DOHH2 (cell line): ENCODE results near the gene ZNFX1.

ENCODE experiments used
- H3F3A ChIP-seq: fragments of 200-600 bp; sonication (generic), shearing (Covaris generic); 2 replicates; pipeline ENCODE4 v1.6.0; 2016; ENCODE audit warnings: antibody characterized with exemption, mild to moderate bottlenecking; ENCODE audit not compliant: control insufficient read depth, insufficient read depth
- H3K27ac ChIP-seq: fragments of 200-600 bp; sonication (generic); 2 replicates; pipeline ENCODE4 v1.5.1; 2014; ENCODE audit warnings: low read depth, mild to moderate bottlenecking, low read length, moderate library complexity
- H3K27me3 ChIP-seq: fragments of 200-600 bp; sonication (generic); 2 replicates; pipeline ENCODE4 v1.6.1; 2014; ENCODE audit warnings: mild to moderate bottlenecking, low read length, mixed read lengths; ENCODE audit not compliant: control insufficient read depth
- H3K36me3 ChIP-seq: fragments of 200-600 bp; sonication (generic); 2 replicates; pipeline ENCODE4 v1.6.1; 2014; ENCODE audit warnings: mild to moderate bottlenecking, low read length, moderate library complexity, mixed read lengths; ENCODE audit not compliant: control insufficient read depth
- H3K4me1 ChIP-seq: fragments of 200-600 bp; sonication (generic); 2 replicates; pipeline ENCODE4 v1.6.1; 2014; ENCODE audit warnings: mild to moderate bottlenecking, low read length, mixed read lengths; ENCODE audit not compliant: control insufficient read depth
- H3K4me2 ChIP-seq: fragments of 200-600 bp; sonication (generic); 2 replicates; pipeline ENCODE4 v1.6.0; 2014; ENCODE audit warnings: mild to moderate bottlenecking, low read length, moderate library complexity
- H3K4me3 ChIP-seq: fragments of 200-600 bp; sonication (generic); 2 replicates; pipeline ENCODE4 v1.5.1; 2014; ENCODE audit warnings: mild to moderate bottlenecking, low read length, mixed read lengths
- H3K79me2 ChIP-seq: fragments of 200-600 bp; sonication (generic); 2 replicates; pipeline ENCODE4 v1.6.1; 2014; ENCODE audit warnings: mild to moderate bottlenecking, low read length, mixed read lengths; ENCODE audit not compliant: control insufficient read depth
- H3K9me2 ChIP-seq: fragments of 200-600 bp; sonication (generic); replicated peaks from 2 replicates; pipeline ENCODE4 v1.6.1; 2014; ENCODE audit warnings: mild to moderate bottlenecking, low read length, mixed read lengths; ENCODE audit not compliant: control insufficient read depth
- H3K9me3 ChIP-seq: fragments of 200-600 bp; sonication (generic); 2 replicates; pipeline ENCODE4 v1.6.1; 2014; ENCODE audit warnings: antibody characterized with exemption, low read length, mixed read lengths; ENCODE audit not compliant: control insufficient read depth, insufficient read depth
- H4K20me1 ChIP-seq: fragments of 200-600 bp; sonication (generic); 2 replicates; pipeline ENCODE4 v1.6.0; 2014; ENCODE audit warnings: low read depth, mild to moderate bottlenecking, antibody characterized with exemption, low read length, moderate library complexity; ENCODE audit not compliant: control insufficient read depth, insufficient read depth
- EZH2phosphoT487 ChIP-seq: fragments of 200-600 bp; sonication (generic); IDR thresholded peaks from 2 replicates; pipeline ENCODE4 v1.6.1; 2017; ENCODE audit warnings: borderline replicate concordance, mild to moderate bottlenecking, antibody characterized with exemption, low read length, moderate library complexity, mixed read lengths
- TF ChIP-seq, protein P1 (sequence below): fragments of 200-600 bp; sonication (generic); IDR thresholded peaks from one replicate; pipeline ENCODE4 v1.5.1; 2014; ENCODE audit warnings: antibody characterized with exemption, mild to moderate bottlenecking, low read depth, low read length; ENCODE audit not compliant: poor library complexity, severe bottlenecking

Gene ZNFX1

DNA sequence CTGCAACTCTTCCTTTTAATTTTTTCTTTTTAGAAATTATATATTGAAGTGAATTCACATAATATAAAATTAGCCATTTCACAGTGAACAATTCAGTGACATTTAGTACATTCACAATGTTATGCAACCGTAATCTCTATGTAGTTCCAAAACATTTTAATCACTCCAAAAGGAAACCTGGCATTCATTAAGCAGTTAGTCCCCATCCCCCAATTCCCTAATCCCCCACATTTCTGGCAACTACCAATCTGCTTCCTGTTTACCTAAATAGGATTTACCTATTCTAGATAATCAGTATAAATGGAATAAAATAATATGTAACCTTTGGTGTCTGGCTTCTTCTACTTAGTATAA, 67.1 kb downstream of the ZNFX1 start:
- H3F3A ChIP-seq = no peaks in the 10 kb centered on the region

DNA sequence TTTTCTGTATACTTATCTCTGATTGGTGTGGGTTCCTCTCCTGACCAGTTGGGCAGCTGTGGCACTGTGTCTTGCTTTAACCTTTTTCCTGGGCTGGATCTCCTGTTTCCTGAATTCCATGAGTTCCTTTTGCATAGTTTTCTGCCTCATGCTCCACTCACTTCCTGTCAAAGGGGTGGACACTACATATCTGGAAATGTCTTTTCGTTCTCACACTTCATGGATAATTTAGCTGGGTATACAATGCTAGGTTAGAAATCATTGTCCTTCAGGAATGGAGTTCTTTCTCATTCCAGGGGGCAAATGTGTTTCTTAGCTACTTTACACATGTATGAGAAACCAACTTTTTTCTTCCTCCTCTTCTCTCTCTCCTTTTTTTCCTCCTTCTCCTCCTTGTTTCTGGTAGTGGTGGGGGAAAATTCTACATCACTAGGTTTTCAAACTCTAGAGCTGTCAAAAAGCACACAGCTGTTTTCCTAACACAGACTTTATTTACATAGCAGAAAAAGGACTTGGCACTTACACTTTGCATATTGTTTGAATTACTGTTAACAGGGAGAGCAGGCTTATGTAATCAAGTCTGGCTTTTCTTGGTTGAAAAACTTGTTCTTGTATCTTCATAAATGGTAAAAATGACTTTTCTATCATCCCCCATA, 67.6 kb downstream of the ZNFX1 start:
- Histone ChIP-seq H3K9me3 (peaks cover 5% of the 10 kb centered on the region; the same call in 1 of the 2 replicates), H3F3A (no peaks in the 10 kb centered on the region), H3K4me3 (no peak overlapping the region), H3K9me2 (no peaks in the 10 kb centered on the region), H3K27ac (no peak overlapping the region), H4K20me1 (no peaks in the 10 kb centered on the region), H3K79me2 (no peaks in the 10 kb centered on the region), H3K36me3 (no peaks in the 10 kb centered on the region), H3K4me1 (no peaks in the 10 kb centered on the region), H3K27me3 (no peaks in the 10 kb centered on the region), H3K4me2 (no peak overlapping the region)
- TF ChIP-seq, protein P1, sequence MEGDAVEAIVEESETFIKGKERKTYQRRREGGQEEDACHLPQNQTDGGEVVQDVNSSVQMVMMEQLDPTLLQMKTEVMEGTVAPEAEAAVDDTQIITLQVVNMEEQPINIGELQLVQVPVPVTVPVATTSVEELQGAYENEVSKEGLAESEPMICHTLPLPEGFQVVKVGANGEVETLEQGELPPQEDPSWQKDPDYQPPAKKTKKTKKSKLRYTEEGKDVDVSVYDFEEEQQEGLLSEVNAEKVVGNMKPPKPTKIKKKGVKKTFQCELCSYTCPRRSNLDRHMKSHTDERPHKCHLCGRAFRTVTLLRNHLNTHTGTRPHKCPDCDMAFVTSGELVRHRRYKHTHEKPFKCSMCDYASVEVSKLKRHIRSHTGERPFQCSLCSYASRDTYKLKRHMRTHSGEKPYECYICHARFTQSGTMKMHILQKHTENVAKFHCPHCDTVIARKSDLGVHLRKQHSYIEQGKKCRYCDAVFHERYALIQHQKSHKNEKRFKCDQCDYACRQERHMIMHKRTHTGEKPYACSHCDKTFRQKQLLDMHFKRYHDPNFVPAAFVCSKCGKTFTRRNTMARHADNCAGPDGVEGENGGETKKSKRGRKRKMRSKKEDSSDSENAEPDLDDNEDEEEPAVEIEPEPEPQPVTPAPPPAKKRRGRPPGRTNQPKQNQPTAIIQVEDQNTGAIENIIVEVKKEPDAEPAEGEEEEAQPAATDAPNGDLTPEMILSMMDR = no peak
- no peak for TF ChIP-seq EZH2phosphoT487

More for the DNA sequence above, 67.1 kb downstream of the ZNFX1 start:
- Histone ChIP-seq H3K4me2 (no peak overlapping the region), H3K27ac (no peak overlapping the region), H3K27me3 (no peaks in the 10 kb centered on the region), H4K20me1 (no peaks in the 10 kb centered on the region), H3K79me2 (no peaks in the 10 kb centered on the region), H3K4me1 (no peaks in the 10 kb centered on the region), H3K9me3 (peaks cover 5% of the 10 kb centered on the region; the same call in 1 of the 2 replicates), H3K9me2 (no peaks in the 10 kb centered on the region), H3K36me3 (no peaks in the 10 kb centered on the region), H3K4me3 (no peak overlapping the region)
- TF ChIP-seq EZH2phosphoT487 = no peak
- TF ChIP-seq, protein P1 = no peak

GRCh38 chr20:49207076-49207475, 70.8 kb downstream of the ZNFX1 start:
- Histone ChIP-seq H3K4me2 (no peak overlapping the region), H3K36me3 (no peaks in the 10 kb centered on the region), H3F3A (no peaks in the 10 kb centered on the region), H3K4me1 (no peaks in the 10 kb centered on the region), H4K20me1 (no peaks in the 10 kb centered on the region), H3K4me3 (no peak overlapping the region), H3K79me2 (no peaks in the 10 kb centered on the region), H3K27ac (no peak overlapping the region), H3K9me2 (no peaks in the 10 kb centered on the region), H3K9me3 (peaks cover 5% of the 10 kb centered on the region; the same call in 1 of the 2 replicates), H3K27me3 (no peaks in the 10 kb centered on the region)
- TF ChIP-seq, protein P1 = peak; percentile 29
- no peak for TF ChIP-seq EZH2phosphoT487
